ENCODE results near the gene MFSD8.
"Not testable (repeated sequence)": the region's sequence is repeated elsewhere in the genome, so short reads cannot be mapped to it uniquely, and the experiment has no call there.

The MFSD8 gene

GRCh38 chr4:127936974-127937373 lies 28.0 kb downstream of the MFSD8 start:
- DNase-seq (ENCODE audit: low read depth, low spot score), result no peak

GRCh38 chr4:127931836-127932235 lies 33.1 kb downstream of the MFSD8 start:
- not testable (repeated sequence) for DNase-seq (ENCODE audit: low read depth, low spot score)

DNA sequence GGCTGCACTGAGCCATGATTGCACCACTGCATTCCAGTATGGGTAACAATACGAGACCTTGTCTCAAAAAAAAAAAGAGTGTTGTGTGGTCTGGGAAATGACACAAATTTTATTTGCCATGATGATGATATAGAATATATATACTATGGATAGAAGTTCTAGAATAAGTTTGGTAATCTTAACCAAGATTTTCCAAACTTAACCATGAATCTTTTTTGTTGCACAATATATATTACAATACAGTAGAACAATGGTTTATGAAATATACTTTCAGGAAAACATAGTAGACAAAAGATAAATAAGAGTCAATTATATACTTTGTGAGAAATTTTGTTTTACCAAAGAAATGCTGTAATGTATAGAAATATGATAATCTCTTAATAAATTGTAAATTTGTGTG lies 34.8 kb downstream of the MFSD8 start:
- DNase-seq (ENCODE audit: low read depth, low spot score), result no peak

- not testable (repeated sequence) for DNase-seq (ENCODE audit: low read depth, low spot score)
Observed at GRCh38 chr4:127925720-127926119, 39.3 kb downstream of the MFSD8 start.

GRCh38 chr4:127922226-127922625 lies 42.7 kb downstream of the MFSD8 start:
- no peak for DNase-seq (ENCODE audit: low read depth, low spot score)

- DNase-seq (ENCODE audit: low read depth, low spot score), result no peak
Observed at GRCh38 chr4:127920521-127920920, 44.5 kb downstream of the MFSD8 start.

GRCh38 chr4:127917151-127917550 lies 47.8 kb downstream of the MFSD8 start:
- DNase-seq (ENCODE audit: low read depth, low spot score), result no peak

DNA sequence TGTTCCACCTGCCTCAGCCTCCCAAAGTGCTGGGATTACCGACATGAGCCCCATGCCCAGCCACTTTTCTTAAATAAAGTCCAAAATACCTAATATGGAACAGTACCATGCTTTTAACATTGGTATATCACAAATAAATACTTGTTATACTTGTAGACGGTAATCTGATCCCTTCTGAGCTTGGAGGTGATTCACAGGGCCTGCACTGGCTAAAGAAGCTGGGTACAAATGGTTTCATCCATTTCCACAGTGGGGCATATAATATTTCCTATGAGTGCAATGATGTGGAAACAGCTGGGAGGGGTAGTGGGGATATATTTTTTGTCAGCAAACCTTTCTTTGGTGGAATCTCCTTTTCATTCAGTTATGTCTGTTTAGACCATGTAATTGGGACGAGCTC lies 48.5 kb downstream of the MFSD8 start:
- DNase-seq (ENCODE audit: low read depth, low spot score), result no peak

DNA sequence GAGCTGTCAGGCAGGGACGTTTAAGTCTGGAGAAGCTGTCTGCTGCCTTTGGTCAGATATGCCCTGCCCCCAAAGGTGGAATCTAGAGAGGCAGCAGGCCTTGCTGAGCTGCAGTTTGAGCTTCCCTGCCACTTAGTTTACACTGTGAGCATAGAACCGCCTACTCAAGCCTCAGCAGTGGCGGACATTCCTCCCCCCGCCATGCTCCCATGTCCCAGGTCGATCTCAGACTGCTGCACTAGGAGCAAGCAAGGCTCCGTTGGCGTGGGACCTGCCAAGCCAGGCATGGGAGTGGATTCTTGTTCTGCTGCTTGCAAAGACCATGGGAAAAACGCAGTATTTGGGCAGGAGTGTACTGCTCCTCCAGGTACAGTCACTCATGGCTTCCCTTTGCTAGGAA lies 59.9 kb downstream of the MFSD8 start:
- DNase-seq (ENCODE audit: low read depth, low spot score), result no peak

- not testable (repeated sequence) for DNase-seq (ENCODE audit: low read depth, low spot score)
Observed at GRCh38 chr4:127899682-127900081, 65.3 kb downstream of the MFSD8 start.

DNA sequence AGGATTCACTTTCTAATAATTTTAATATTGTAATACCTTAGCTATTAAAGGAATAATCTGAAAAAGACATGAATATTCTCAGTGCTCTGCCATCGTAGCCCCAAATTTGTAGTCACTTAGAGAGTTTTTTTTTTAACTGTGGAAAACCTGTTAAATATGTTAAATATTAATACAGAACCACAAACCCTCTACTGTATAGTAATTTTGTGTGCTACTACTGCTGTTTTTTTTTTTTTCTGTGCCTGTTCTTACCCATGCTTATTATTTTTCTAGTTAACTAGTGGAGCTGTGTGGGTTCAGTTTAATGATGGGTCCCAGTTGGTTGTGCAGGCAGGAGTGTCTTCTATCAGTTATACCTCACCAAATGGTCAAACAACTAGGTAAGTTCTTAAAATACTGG lies 68.4 kb downstream of the MFSD8 start:
- no peak for DNase-seq (ENCODE audit: low read depth, low spot score)

DNA sequence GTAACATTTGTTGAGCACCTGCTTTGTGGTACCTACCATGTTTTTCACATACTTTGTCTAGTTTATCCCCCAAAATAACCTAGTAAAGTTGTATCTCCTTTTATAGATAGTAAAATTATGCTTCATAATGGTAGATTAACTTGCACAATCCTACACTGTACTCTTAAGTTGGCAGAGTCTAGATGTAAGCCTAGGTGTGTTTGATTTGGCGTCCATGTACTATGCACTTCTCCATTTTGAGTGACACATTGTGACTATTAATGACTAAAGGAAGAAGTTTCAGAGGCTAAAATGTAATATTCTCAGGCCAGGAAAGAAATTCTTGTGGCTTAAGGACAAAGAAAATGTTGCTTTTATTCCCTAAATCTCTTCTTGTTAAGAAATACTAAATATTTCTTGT lies 68.9 kb downstream of the MFSD8 start:
- DNase-seq (ENCODE audit: low read depth, low spot score), result no peak

DNA sequence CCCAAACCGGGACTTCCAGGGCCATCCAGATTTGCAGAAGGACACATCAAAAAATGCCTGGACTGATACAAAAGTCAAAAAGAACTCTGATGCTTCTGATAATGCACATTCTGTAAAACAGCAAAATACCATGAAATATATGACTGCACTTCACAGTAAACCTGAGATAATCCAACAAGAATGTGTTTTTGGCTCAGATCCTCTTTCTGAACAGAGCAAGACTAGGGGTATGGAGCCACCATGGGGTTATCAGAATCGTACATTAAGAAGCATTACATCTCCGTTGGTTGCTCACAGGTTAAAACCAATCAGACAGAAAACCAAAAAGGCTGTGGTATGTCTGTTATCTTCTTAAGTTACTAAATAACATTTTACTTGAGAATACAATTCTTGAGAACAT lies 75.1 kb downstream of the MFSD8 start:
- DNase-seq (ENCODE audit: low read depth, low spot score), result no peak

DNA sequence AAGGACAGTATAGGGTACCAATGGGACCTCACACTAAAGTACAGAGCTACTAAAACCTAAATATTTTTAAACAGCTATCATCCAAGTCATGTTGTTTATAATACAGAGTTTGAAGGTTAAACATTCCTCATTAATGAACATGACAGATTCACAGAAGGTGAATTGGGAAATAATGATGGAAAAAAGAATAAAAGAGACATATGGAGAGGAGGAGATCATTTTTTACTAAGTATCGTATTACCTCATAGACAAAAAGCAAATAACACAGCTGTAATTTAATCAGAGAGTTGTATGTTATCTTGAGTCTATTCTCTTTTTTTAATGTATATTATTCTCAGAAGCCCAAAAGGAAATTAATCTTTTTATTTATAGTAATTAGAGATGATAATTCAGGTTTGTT lies 76.4 kb downstream of the MFSD8 start:
- no peak for DNase-seq (ENCODE audit: low read depth, low spot score)

DNA sequence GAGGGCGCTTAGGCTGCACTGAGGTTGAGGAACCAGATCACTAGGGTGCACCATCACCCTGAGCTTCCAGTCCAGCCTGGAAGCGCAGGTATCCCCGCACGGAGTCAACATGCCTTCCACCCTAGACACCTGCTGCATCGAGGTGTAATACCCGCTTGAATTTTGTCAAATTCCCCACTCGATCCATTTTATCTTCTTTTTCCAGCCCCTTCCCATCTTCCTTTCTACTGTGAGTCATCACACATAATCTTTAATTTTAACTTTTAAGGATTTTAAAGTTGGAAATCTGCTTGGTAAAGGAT lies 83.5 kb downstream of the MFSD8 start:
- DNase-seq (ENCODE audit: low read depth, low spot score), result no peak

DNA sequence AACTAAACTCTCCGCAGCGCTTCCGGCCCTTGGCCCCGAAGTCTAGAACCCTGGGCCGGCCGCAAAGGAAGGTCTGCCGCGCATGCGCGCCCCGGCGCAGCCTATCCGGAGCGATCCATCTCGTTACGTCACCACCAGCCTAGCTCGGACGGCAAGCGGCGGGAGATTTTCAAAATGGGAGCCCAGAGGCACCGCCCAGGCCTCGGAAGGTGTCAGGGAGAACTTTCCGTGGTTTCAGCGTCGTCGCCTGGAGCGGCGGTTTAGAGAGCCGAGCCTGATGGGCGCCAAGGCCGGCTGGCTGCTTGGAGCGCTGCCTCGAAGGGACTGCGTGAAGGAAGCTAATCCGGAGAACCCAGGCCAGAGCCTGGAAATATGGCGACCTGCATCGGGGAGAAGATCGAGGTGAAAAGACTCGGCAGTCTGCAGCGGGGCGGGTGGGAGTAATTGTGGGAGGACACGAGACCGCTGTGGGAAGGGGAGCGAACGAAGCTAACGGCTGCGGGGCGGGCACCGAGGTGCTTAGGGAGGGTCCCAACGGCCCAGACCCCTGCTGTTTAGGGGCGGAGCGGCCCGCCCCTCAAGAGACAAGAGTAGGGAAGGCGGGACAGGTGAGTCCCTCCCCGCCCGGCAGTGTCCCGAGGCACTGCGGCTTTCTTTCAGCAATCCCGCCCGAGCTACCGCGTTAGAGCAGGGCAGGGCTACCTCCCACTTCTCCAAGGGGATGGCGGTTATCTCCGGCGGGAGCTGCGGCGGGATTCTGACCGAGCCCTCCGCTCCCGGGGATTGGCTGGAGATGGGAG lies 84.0 kb downstream of the MFSD8 start, which contains the start of gene PLK4:
TSS of gene PLK4 (plus strand) at position 131 of the 800 bp plus-strand sequence. CDS start at position 373, 242 bp downstream.
- peak; percentile 89 for DNase-seq (ENCODE audit: low read depth, low spot score)

- no peak for DNase-seq (ENCODE audit: low read depth, low spot score)
Observed at GRCh38 chr4:127875791-127876190, 89.2 kb downstream of the MFSD8 start.

DNA sequence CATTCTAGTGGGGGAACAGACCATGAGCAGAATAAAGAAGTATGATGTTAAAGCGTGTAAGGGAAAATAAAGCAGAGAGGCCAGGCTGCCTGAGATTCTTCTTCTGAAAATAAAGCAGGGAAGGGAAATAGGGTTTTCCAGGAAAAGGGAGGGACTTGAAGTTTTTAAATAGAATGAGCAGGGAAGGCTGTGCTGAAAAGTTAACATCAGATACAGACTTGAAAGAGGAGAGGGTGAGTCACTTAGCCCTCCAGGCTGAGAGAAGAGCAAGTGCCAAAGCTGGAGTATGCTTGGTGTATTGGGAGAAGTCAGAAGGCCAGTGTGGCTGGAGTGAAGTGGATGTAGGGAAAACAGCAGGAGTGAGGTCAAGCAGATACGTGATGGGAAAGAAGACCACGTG lies 94.3 kb downstream of the MFSD8 start:
- DNase-seq (ENCODE audit: low read depth, low spot score), result no peak

DNA sequence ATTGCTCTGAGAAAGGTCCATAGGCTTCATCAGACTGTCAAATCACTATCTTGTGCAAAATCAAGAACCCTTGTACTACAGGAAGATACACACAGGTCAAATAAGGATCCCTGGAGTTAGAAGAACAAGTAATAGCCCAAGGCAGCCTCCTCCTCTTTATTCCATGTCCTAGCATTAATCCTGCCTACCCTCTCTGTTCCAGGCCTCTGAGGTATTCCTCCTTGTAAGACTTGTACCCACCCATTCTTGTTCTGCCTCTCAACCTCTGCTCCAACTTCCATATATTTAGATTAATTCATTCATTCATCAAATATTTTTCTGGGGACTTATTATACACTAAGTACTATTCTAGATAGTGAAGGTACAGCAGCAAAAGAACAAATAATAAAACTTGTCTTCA lies 94.7 kb downstream of the MFSD8 start:
- DNase-seq (ENCODE audit: low read depth, low spot score), result no peak

DNA sequence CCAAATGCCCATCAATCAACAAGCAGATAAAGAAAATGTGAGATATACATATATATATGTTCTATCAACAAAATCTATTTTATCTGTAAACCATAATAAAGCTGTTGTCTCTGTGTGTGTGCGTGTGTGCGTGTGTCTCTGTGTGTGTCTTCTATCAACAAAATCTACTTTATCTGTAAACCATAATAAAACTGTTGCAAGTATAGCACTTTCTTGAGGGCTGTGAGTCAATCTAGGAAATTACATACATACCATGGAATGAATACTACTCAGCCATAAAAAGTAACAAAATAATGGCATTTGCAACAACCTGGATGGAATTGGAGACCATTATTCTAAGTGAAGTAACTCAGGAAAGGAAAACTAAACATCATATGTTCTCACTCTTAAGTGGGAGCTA lies 96.8 kb downstream of the MFSD8 start:
- DNase-seq (ENCODE audit: low read depth, low spot score), result no peak

Measured in iPS DF 19.7 (cell line).